Calu3 (cell line): ENCODE measurements around the gene NCF4. TPM values are rescaled to one million over a fixed set of nuclear protein-coding genes. Genes with fewer than 3 reads are reported as not detected.

Experiments
- BruUV-seq: library from RNA; stranded (reverse); fragments of 400-500 nt; replicated peaks from 2 replicates; lab custom pipeline; 2021; lab: Mats Ljungman, UMichigan
- CTCF ChIA-PET: fragments of 300-600 bp; sonication (Branson Sonifier 250); formaldehyde crosslinking; loops from one replicate; lab custom pipeline; 2022; ENCODE audit warnings: antibody characterized with exemption; lab: Charles Lee
- DNase-seq: peaks from one replicate; pipeline ENCODE4 v3.0.0; 2022
- H3K27ac Mint-ChIP-seq: one replicate; pipeline ENCODE4 v1.8.0; 2022; ENCODE audit warnings: mixed read lengths; ENCODE audit not compliant: unreplicated experiment
- H3K27me3 Mint-ChIP-seq: one replicate; pipeline ENCODE4 v1.8.0; 2022; ENCODE audit warnings: mixed read lengths; ENCODE audit not compliant: unreplicated experiment
- H3K36me3 Mint-ChIP-seq: one replicate; pipeline ENCODE4 v1.8.0; 2022; ENCODE audit warnings: mild to moderate bottlenecking, moderate library complexity, mixed read lengths; ENCODE audit not compliant: insufficient read depth, unreplicated experiment
- H3K4me1 Mint-ChIP-seq: one replicate; pipeline ENCODE4 v1.8.0; 2022; ENCODE audit warnings: mild to moderate bottlenecking, low read depth, mixed read lengths; ENCODE audit not compliant: unreplicated experiment
- H3K4me3 Mint-ChIP-seq: one replicate; pipeline ENCODE4 v1.8.0; 2022; ENCODE audit warnings: mild to moderate bottlenecking, low read depth, moderate library complexity, mixed read lengths; ENCODE audit not compliant: unreplicated experiment
- H3K9me3 Mint-ChIP-seq: one replicate; pipeline ENCODE4 v1.8.0; 2022; ENCODE audit warnings: low read depth, mixed read lengths; ENCODE audit not compliant: unreplicated experiment
- CTCF ChIP-seq: fragments of 200-600 bp; IDR thresholded peaks from one replicate; pipeline ENCODE4 v1.8.0; 2022; ENCODE audit warnings: antibody characterized with exemption; ENCODE audit not compliant: unreplicated experiment
- intact Hi-C: fragments of 100-400 bp; cut with micrococcal nuclease; formaldehyde crosslinking; loops from one replicate; pipeline ENCODE4 v1.10.0; 2022; ENCODE audit not compliant: unreplicated experiment
- total RNA-seq: library from RNA; stranded (reverse); gene quantifications from 2 replicates; pipeline ENCODE4 v1.2.3, GENCODE V29; 2022

Gene NCF4
- total RNA-seq, 1 experiment from 2014 or later = not detected

- H3K9me3 Mint-ChIP-seq = no peaks in the 10 kb centered on the region
- peaks cover 89% of the 10 kb centered on the region for H3K27me3 Mint-ChIP-seq
- H3K4me3 Mint-ChIP-seq = no peak overlapping the region
- no peak overlapping the region for H3K27ac Mint-ChIP-seq
- DNase-seq = no peak
- H3K36me3 Mint-ChIP-seq = no peaks in the 10 kb centered on the region
- H3K4me1 Mint-ChIP-seq = no peaks in the 10 kb centered on the region
- CTCF ChIA-PET = interaction anchor here (0.6 to 1.4 kb wide), 3 partner anchors 32 to 119 kb away, joined by 3 to 5 read pairs (median 3); no protein-coding TSS in a partner anchor
- BruUV-seq = no TSS peak
- TF ChIP-seq CTCF = no peak
- intact Hi-C loops = no loop called here
Observed at GRCh38 chr22:36819112-36819511, 41.7 kb upstream of the NCF4 start.

DNA sequence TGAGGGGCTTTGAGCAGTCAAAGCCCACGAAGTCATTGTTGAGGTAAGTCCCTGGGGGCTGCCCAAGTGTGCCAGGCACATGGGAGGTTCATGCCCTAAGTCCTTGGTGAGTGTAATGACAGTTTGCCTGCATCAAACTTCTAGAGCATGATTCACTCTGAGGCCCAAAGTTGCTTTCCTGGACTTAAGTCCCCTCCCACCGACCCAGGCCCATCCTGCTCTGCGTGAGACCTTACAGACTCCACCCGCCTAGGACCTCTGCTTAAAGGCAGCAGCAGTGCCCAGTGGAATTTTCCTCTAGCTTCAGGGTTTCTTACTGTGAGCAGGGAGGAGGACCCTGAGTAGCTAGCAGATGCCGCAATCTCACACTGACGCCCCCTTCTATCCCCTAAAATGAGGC is 38.2 kb upstream of the NCF4 start:
- H3K4me1 Mint-ChIP-seq = no peaks in the 10 kb centered on the region
- TF ChIP-seq CTCF = no peak
- DNase-seq = no peak
- no TSS peak for BruUV-seq
- H3K27ac Mint-ChIP-seq = no peak overlapping the region
- intact Hi-C loops = no loop called here
- peaks cover 89% of the 10 kb centered on the region for H3K27me3 Mint-ChIP-seq
- CTCF ChIA-PET = no interaction called here
- H3K9me3 Mint-ChIP-seq = no peaks in the 10 kb centered on the region
- no peaks in the 10 kb centered on the region for H3K36me3 Mint-ChIP-seq
- H3K4me3 Mint-ChIP-seq = no peak overlapping the region

GRCh38 chr22:36823186-36823839 is 37.5 kb upstream of the NCF4 start:
- no peak for TF ChIP-seq CTCF
- Mint-ChIP-seq H3K27ac (no peak overlapping the region), H3K4me3 (no peak overlapping the region), H3K27me3 (peaks cover 89% of the 10 kb centered on the region), H3K9me3 (no peaks in the 10 kb centered on the region), H3K4me1 (no peaks in the 10 kb centered on the region), H3K36me3 (no peaks in the 10 kb centered on the region)
- intact Hi-C loops = no loop called here
- no TSS peak for BruUV-seq
- no peak for DNase-seq
- CTCF ChIA-PET = no interaction called here

DNA sequence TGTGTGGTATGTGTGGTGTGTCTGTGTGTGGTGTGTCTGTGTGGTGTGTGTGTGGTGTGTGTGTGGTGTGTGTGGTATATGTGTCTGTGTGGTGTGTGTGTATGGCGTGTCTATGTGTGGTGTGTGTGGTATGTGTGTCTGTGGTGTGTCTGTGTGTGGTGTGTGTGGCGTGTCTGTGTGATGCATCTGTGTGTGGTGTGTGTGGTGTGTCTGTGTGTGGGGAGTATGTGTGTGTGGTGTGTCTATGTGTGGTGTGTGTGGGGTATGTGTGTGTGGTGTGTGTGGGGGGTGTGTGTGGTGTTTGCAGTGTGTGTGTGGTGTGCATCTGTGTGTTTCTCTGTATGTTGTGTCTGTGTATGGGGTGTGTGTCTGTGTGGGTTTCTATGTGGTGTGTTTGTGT is 36.2 kb upstream of the NCF4 start:
- Mint-ChIP-seq H3K27ac (no peak overlapping the region), H3K27me3 (peaks cover 89% of the 10 kb centered on the region), H3K36me3 (no peaks in the 10 kb centered on the region), H3K4me3 (no peak overlapping the region), H3K9me3 (no peaks in the 10 kb centered on the region), H3K4me1 (no peaks in the 10 kb centered on the region)
- CTCF ChIA-PET = no interaction called here
- intact Hi-C loops = no loop called here
- no TSS peak for BruUV-seq
- no peak for DNase-seq
- TF ChIP-seq CTCF = no peak
